AG09309 (cell line): ENCODE data around the gene APOBEC3H.

Experiments
- DNase-seq: peaks from one replicate; pipeline ENCODE4 v3.0.0-alpha.2; 2010; ENCODE audit warnings: low read depth
- H3K4me3 ChIP-seq: 2 replicates; pipeline ENCODE4 v1.5.1; 2011; ENCODE audit warnings: mild to moderate bottlenecking, low read depth, low read length, moderate library complexity; ENCODE audit not compliant: control insufficient read depth
- TF ChIP-seq, protein P1 (sequence below): IDR thresholded peaks from 2 replicates; pipeline ENCODE4 v1.5.1; 2011; ENCODE audit warnings: mild to moderate bottlenecking, low read depth, low read length, inconsistent platforms; ENCODE audit not compliant: insufficient read depth, control insufficient read depth; ENCODE audit errors: missing control alignments

Gene APOBEC3H

DNA sequence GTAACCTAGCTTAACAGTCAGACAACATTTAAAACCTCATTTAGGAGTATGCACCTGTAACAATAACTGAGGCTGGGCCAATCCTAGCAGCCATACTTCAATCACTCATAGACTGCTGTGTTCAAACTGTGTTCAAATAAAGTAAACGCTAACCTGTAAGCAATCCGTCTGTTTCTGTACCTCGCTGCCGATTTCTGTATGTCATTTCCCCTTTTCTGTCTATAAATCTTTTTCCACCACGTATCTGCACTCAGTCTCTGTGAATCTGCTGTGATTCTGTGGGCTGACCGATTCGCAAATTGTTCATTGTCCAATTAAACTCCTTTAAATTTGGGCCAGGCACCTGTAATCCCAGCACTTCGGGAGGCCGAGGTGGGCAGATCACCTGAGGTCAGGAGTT, 12.3 kb downstream of the APOBEC3H start:
- no peak overlapping the region for H3K4me3 ChIP-seq
- TF ChIP-seq, protein P1, sequence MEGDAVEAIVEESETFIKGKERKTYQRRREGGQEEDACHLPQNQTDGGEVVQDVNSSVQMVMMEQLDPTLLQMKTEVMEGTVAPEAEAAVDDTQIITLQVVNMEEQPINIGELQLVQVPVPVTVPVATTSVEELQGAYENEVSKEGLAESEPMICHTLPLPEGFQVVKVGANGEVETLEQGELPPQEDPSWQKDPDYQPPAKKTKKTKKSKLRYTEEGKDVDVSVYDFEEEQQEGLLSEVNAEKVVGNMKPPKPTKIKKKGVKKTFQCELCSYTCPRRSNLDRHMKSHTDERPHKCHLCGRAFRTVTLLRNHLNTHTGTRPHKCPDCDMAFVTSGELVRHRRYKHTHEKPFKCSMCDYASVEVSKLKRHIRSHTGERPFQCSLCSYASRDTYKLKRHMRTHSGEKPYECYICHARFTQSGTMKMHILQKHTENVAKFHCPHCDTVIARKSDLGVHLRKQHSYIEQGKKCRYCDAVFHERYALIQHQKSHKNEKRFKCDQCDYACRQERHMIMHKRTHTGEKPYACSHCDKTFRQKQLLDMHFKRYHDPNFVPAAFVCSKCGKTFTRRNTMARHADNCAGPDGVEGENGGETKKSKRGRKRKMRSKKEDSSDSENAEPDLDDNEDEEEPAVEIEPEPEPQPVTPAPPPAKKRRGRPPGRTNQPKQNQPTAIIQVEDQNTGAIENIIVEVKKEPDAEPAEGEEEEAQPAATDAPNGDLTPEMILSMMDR: no peak
- DNase-seq: no peak

DNA sequence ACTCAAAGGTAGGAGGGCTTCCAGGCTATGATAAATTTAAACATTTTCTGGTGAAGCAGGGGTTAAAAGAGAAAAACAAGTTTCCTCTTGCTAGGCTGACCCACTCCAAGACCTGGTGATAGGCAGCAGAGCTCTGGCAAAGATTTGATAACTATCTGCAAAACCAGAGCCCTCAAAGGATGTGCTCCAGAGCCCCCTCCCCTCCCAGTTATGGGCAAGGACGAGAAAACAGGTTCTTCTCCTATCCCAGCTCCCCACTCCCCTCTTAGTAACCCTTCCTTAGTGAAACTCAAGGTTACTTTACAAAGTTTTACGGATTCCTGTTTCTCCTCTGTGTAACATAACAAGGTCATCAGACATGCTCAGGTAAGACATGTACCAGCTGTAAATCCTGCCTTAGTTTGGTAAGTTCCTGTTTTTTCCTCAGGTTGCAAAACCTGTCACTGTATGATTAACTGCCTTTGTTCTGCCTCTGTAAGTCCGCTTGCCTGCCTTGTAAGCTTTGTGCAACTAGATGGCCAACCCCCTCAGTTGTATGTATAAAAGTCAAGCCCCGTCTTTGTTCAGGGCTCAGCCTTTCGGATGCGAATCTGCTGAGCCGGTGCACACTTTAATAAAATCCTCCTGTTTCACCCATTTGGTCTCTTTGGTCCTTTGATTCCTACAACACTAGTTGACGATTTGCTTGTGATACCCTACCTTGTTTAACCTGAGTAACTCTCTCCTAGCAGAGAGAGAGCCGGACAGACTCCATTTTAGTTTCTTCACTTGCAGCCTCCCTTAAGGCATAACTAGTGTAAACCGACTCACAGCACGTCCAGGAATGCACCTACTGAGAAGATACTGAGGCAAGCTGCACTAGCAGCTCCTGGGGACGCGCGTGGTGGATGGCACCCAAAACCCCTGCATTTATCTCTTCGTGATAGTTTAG, 13.9 kb downstream of the APOBEC3H start:
- H3K4me3 ChIP-seq: no peak overlapping the region
- TF ChIP-seq, protein P1: no peak
- no peak for DNase-seq

DNA sequence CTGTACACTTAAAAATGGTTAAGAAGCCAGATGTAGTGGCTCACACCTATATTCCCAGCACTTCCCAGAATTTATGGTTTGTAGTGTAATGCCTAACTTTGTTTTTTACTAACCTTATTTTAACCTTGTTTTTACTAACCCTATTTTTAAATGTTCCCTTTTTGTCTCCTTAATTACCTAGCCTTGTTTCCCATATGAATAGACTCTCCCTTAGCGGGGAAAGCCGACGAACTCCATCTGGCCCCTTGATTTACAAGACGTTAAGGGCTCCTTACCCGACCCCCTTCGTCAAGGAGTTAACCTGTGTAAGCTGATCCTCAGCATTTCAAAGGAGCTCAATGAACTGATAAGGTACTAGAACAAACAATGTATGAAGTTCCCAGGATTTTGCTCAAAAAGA, 17.1 kb downstream of the APOBEC3H start:
- no peak overlapping the region for H3K4me3 ChIP-seq
- DNase-seq: no peak
- TF ChIP-seq, protein P1: no peak

DNA sequence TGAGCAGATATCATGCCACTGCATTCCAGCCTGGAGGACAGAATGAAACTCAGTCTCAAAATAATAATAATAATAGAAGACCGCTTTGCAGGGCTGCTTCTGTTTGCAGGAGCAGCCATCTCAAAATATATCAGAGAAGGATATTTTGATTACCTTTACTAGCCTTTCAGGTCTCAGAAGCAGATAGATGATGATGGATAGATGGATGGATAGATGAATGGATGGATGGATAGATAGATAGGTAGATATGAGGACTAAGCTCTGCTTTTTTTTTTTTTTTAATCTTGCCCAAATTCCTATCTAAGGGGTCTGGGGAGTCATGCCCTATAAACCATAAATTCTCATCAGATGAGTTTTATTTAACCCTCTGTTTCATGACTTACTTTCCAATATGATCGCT, 18.5 kb downstream of the APOBEC3H start:
- no peak overlapping the region for H3K4me3 ChIP-seq
- TF ChIP-seq, protein P1: no peak
- no peak for DNase-seq

DNA sequence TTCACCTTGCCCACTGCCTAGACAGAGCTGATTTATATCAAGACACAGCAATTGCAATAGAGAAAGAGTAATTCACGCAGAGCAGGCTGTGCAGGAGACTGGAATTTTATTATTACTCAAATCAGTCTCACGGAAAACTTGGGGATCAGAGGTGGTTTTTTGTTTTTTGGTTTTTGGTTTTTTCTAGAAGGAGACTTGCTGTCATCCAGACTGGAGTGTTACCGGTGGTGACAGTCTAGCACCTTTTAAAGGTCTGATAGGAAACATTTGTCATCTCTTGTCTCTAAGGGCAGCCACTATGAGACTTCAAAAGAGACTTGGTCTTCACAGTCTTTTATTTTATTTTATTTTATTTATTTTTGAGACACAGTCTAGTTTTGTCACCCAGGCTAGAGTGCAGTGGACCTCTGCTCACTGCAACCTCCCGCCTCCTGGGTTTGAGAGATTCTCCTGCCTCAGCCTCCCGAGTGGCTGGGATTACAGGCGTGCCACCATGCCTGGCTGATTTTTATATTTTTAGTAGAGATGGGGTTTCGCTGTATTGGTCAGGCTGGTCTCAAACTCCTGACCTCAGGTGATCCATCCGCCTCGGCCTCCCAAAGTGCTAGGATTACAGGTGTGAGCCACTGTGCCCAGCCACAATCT, 19.1 kb downstream of the APOBEC3H start:
- no peak for DNase-seq
- TF ChIP-seq, protein P1: no peak
- no peak overlapping the region for H3K4me3 ChIP-seq

DNA sequence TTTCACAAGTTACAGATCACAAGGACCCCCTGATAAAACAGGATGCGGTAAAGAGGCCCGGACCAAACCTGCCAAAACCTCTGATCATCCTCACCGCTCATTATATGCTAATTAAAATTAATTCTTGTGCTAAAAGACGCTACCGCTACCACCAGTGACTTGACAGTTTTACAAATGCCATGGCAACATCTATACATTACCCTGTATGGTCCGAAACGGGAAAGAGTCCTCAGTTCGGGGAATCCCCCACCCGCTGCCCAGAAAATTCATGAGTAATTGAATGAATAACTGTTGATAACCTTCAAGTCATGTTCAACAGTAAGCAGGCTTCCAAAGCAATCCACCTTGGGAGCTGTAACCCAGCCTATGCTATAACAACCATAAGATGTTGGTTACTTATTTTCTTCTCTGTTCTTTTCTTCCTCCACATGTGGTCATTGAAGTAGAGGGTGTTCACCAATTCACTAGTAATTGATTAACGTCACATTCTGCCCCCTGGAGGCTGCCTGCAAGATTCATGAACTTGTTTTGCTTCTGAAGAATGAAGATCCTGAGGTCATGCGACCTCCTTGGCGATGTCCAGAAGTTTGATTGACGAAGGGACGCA, 20.6 kb downstream of the APOBEC3H start:
- no peak overlapping the region for H3K4me3 ChIP-seq
- TF ChIP-seq, protein P1: peak; percentile 54
- peak; percentile 4 for DNase-seq
